SK-N-SH (cell line): ENCODE results near the gene MRPL57. TPM values are rescaled to one million over a fixed set of nuclear protein-coding genes. Genes with fewer than 3 reads are reported as not detected.

Source experiments
- CTCF ChIA-PET: fragments of 300-600, 350-600 bp; formaldehyde crosslinking; extraction: SDS; loops from one replicate; lab custom pipeline; 2021; lab: Yijun Ruan, JAX
- POLR2A ChIA-PET: fragments of 350-600 bp; sonication (Branson Sonifier 250); formaldehyde crosslinking; extraction: SDS; loops from one replicate; lab custom pipeline; 2020; ENCODE audit warnings: antibody characterized with exemption, inconsistent platforms; lab: Yijun Ruan, JAX
- DNase-seq: peaks from one replicate; pipeline ENCODE4 v3.0.0; 2012
- H2AFZ ChIP-seq: fragments of 200-600 bp; sonication (generic); 2 replicates; pipeline ENCODE4 v1.8.1; 2016; ENCODE audit warnings: antibody characterized with exemption, mild to moderate bottlenecking, low read depth
- H3F3A ChIP-seq: fragments of 200-600 bp; sonication (generic); replicated peaks from 2 replicates; pipeline ENCODE3; 2016; ENCODE audit warnings: antibody characterized with exemption, mild to moderate bottlenecking; ENCODE audit not compliant: insufficient read depth
- H3K27ac ChIP-seq, 2 experiments: fragments of 200-500 bp in 1 of 2; fragments of 200-600 bp in 1 of 2; sonication (Bioruptor generic) in 1 of 2; sonication (generic), shearing (Covaris generic) in 1 of 2; 2 replicates each; pipeline versions ENCODE4 v1.5.1 to v1.6.1; 2014 to 2016; ENCODE audit warnings: low read depth in 2 of 2, inconsistent platforms in 1 of 2, low read length in 1 of 2, mild to moderate bottlenecking in 1 of 2, mixed read lengths in 1 of 2
- H3K27me3 ChIP-seq: fragments of 200-600 bp; sonication (generic), shearing (Covaris generic); 2 replicates; pipeline ENCODE4 v1.6.1; 2016; ENCODE audit warnings: mixed run types; ENCODE audit not compliant: insufficient read depth
- H3K36me3 ChIP-seq, 2 experiments: fragments of 200-500 bp in 1 of 2; fragments of 200-600 bp in 1 of 2; sonication (Bioruptor generic) in 1 of 2; sonication (generic) in 1 of 2; replicated peaks in 1 of 2; 2 replicates each; pipeline versions ENCODE3 to v1.5.1; 2014 to 2016; ENCODE audit warnings: low read length in 1 of 2, mild to moderate bottlenecking in 1 of 2; ENCODE audit not compliant: insufficient read depth in 2 of 2, control insufficient read depth in 1 of 2
- H3K4me1 ChIP-seq, 2 experiments: fragments of 200-500 bp in 1 of 2; fragments of 200-600 bp in 1 of 2; sonication (Bioruptor generic) in 1 of 2; sonication (generic), shearing (Covaris generic) in 1 of 2; 2 replicates each; pipeline versions ENCODE4 v1.5.1 to v1.6.1; 2014 to 2016; ENCODE audit warnings: low read depth in 1 of 2, low read length in 1 of 2, mixed run types in 1 of 2; ENCODE audit not compliant: insufficient read depth in 2 of 2, control insufficient read depth in 1 of 2
- H3K4me2 ChIP-seq: fragments of 200-600 bp; sonication (generic), shearing (Covaris generic); 2 replicates; pipeline ENCODE4 v1.6.1; 2017; ENCODE audit warnings: mixed run types
- H3K4me3 ChIP-seq, 2 experiments: fragments of 200-500 bp in 1 of 2; fragments of 200-600 bp in 1 of 2; sonication (Bioruptor generic) in 1 of 2; sonication (generic), shearing (Covaris generic) in 1 of 2; 2 replicates each; pipeline versions ENCODE4 v1.5.1 to v1.8.1; 2014 to 2016; ENCODE audit warnings: low read depth in 2 of 2, inconsistent platforms in 1 of 2, low read length in 1 of 2, mild to moderate bottlenecking in 1 of 2, mixed read lengths in 1 of 2, moderate library complexity in 1 of 2
- H3K79me2 ChIP-seq: fragments of 200-600 bp; sonication (generic); 2 replicates; pipeline ENCODE4 v1.8.1; 2017; ENCODE audit warnings: mild to moderate bottlenecking; ENCODE audit not compliant: insufficient read depth
- H3K9ac ChIP-seq: fragments of 200-600 bp; sonication (generic); 2 replicates; pipeline ENCODE4 v1.6.1; 2017; ENCODE audit warnings: mixed run types
- H3K9me2 ChIP-seq: fragments of 200-600 bp; sonication (generic); 2 replicates; pipeline ENCODE4 v1.6.1; 2017; ENCODE audit warnings: mixed run types
- H3K9me3 ChIP-seq: fragments of 200-600 bp; sonication (generic); 2 replicates; pipeline ENCODE4 v1.6.1; 2017; ENCODE audit warnings: mixed run types, mild to moderate bottlenecking, moderate library complexity
- H4K20me1 ChIP-seq: fragments of 200-600 bp; sonication (generic); 2 replicates; pipeline ENCODE4 v1.6.1; 2017; ENCODE audit warnings: mild to moderate bottlenecking, mixed run types; ENCODE audit not compliant: insufficient read depth
- ELF1 ChIP-seq: IDR thresholded peaks from 2 replicates; pipeline ENCODE4 v1.4.0; 2012
- EZH2phosphoT487 ChIP-seq: fragments of 200-600 bp; sonication (generic); IDR thresholded peaks from 2 replicates; pipeline ENCODE4 v1.6.1; 2017; ENCODE audit warnings: low read depth, mixed run types, mild to moderate bottlenecking, antibody characterized with exemption, moderate library complexity, borderline replicate concordance
- FOSL2 ChIP-seq: IDR thresholded peaks from 2 replicates; pipeline ENCODE4 v1.4.0; 2012; ENCODE audit warnings: low read depth, mild to moderate bottlenecking, moderate library complexity, borderline replicate concordance
- FOXM1 ChIP-seq: IDR thresholded peaks from 2 replicates; pipeline ENCODE4 v1.4.0; 2012; ENCODE audit warnings: low read depth, mild to moderate bottlenecking
- GABPA ChIP-seq: IDR thresholded peaks from 2 replicates; pipeline ENCODE4 v1.4.0; 2012; ENCODE audit warnings: low read depth, mild to moderate bottlenecking
- GATA2 ChIP-seq: sonication (generic); formaldehyde crosslinking; IDR thresholded peaks from 2 replicates; pipeline ENCODE4 v1.5.0; 2020; ENCODE audit warnings: mild to moderate bottlenecking, missing genetic modification reagents
- IRF3 ChIP-seq: fragments of 150-350 bp; IDR thresholded peaks from 2 replicates; pipeline ENCODE4 v1.6.1; 2016; ENCODE audit warnings: mild to moderate bottlenecking, low read depth, low read length
- MEF2A ChIP-seq: IDR thresholded peaks from 2 replicates; pipeline ENCODE4 v1.4.0; 2012; ENCODE audit warnings: low read depth, borderline replicate concordance
- MXI1 ChIP-seq: IDR thresholded peaks from 2 replicates; pipeline ENCODE4 v1.6.1; 2012; ENCODE audit warnings: mild to moderate bottlenecking, low read depth, low read length, improper control_type of control experiment
- RCOR1 ChIP-seq: fragments of 150-350 bp; IDR thresholded peaks from 2 replicates; pipeline ENCODE4 v1.6.1; 2017; ENCODE audit warnings: antibody characterized with exemption, low read length
- TAF1 ChIP-seq: IDR thresholded peaks from 2 replicates; pipeline ENCODE4 v1.6.1; 2012; ENCODE audit warnings: low read depth, mild to moderate bottlenecking, low read length, moderate library complexity, borderline replicate concordance
- TCF12 ChIP-seq: IDR thresholded peaks from 2 replicates; pipeline ENCODE4 v1.4.0; 2012
- WGBS: methylation state at CpG from one replicate; pipeline ENCODE4 v1.1.6; 2017; ENCODE audit warnings: low lambda C conversion rate; 5-methylcytosine and 5-hydroxymethylcytosine counted together
- polyA plus RNA-seq, 3 experiments: library from polyadenylated mRNA; depleted of rRNA; stranded (reverse); fragments of >200 nt; gene quantifications; 2 replicates each; pipeline ENCODE4 v1.2.3, GENCODE V29; 2012
- TF ChIP-seq, protein P1 (sequence below): IDR thresholded peaks from 2 replicates; pipeline ENCODE4 v1.4.0; 2012; ENCODE audit warnings: low read depth, borderline replicate concordance

Gene MRPL57
- polyA plus RNA-seq, 1 of the 3 experiments (the other 2 are of a cell fraction) = 19.9 TPM

DNA sequence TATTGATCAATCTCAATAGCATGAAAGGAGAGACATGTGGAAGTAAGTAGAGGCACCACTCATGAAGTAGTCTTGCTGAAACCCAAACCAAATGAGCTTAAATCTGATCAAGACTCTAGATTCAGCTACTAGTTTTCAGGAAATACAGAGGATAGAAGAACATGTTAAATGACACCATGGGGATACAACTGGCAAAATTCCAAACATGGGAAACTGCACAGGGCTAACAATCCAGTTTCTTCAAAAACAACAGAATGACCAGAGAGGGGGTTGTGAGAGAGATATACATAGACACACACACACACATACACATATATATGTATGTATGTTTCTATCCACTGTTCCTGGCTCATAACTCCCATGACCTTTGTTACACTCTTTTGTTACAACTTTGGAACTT lies 44.8 kb downstream of the MRPL57 start:
- Histone ChIP-seq H3K9me3 (0 out of 2 replicates have a peak, but pooled peaks cover 4% of the 10 kb centered on the region), H2AFZ (no peak overlapping the region), H3K4me2 (no peak overlapping the region), H3K36me3 (no peaks in the 10 kb centered on the region), H3K4me1 (peaks cover 0 to 3% of the 10 kb centered on the region in 2 experiments; a peak in 1 of 4 replicates), H3K4me3 (no peak overlapping the region), H3F3A (no peaks in the 10 kb centered on the region), H3K9me2 (no peaks in the 10 kb centered on the region), H4K20me1 (no peaks in the 10 kb centered on the region), H3K27ac (no peak overlapping the region), H3K79me2 (no peaks in the 10 kb centered on the region), H3K9ac (no peak overlapping the region), H3K27me3 (peaks cover 7% of the 10 kb centered on the region; the same call in 1 of the 2 replicates)
- ChIA-PET POLR2A (no interaction called here), CTCF (no interaction called here)
- no peak for DNase-seq
- TF ChIP-seq GABPA (no peak), ELF1 (no peak), TAF1 (no peak), RCOR1 (no peak), MEF2A (no peak)

- Histone ChIP-seq H3K36me3 (no peaks in the 10 kb centered on the region), H3K4me2 (no peak overlapping the region), H3K9ac (no peak overlapping the region), H3K9me2 (no peaks in the 10 kb centered on the region), H4K20me1 (no peaks in the 10 kb centered on the region), H3K27ac (no peak overlapping the region), H3K4me3 (no peak overlapping the region), H2AFZ (no peak overlapping the region), H3K79me2 (no peaks in the 10 kb centered on the region), H3K9me3 (0 out of 2 replicates have a peak, but pooled peaks cover 4% of the 10 kb centered on the region), H3F3A (no peaks in the 10 kb centered on the region), H3K4me1 (no peaks in the 10 kb centered on the region), H3K27me3 (peaks cover 7% of the 10 kb centered on the region; the same call in 1 of the 2 replicates)
- WGBS = 38% methylated on average over 6 of the region's 6 CpGs
- no peak for DNase-seq
- TF ChIP-seq GABPA (no peak), RCOR1 (no peak), TAF1 (no peak), MXI1 (no peak), FOSL2 (no peak), EZH2phosphoT487 (no peak), IRF3 (no peak), GATA2 (CRISPR knock-in tag) (no peak), FOXM1 (no peak), TCF12 (no peak)
- TF ChIP-seq, protein P1, sequence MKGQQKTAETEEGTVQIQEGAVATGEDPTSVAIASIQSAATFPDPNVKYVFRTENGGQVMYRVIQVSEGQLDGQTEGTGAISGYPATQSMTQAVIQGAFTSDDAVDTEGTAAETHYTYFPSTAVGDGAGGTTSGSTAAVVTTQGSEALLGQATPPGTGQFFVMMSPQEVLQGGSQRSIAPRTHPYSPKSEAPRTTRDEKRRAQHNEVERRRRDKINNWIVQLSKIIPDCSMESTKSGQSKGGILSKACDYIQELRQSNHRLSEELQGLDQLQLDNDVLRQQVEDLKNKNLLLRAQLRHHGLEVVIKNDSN = no peak
- TF ChIP-seq, all 33 proteins: peak for 0
- POLR2A ChIA-PET = no interaction called here
- CTCF ChIA-PET = no interaction called here
These were observed 48.6 kb downstream of the MRPL57 start for GRCh38 chr13:21225082-21225481.
